ENCODE measurements around the gene OSBPL3. TPM values are rescaled to one million over a fixed set of nuclear protein-coding genes. Genes with fewer than 3 reads are reported as not detected.
A peak's percentile ranks its signal among the peaks of the same experiment; 100 is the strongest.

The OSBPL3 gene
- total and polyA plus RNA-seq, 4 experiments from 2014 or later: 6.9 to 72.7 (median 40.5) TPM

DNA sequence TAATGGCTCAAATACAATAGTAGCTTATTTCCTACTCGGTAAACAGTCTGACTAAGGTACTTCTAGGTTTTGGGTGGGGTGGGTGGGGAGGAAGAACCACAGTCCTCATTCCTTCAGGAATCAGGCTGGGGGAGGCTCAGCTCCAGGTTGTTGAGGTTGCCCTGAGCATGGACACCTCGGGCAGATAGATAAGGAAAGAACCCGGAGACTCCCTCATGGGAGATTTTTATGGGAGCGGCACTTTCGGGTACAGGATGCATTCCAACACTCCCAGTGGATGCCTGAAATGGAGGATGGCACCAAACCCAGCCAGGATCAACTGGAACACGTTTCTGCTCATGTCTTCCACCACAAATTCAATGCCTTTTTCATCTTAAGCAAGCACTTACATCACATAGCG is 217.2 kb downstream of the OSBPL3 start:
- POLR2A ChIA-PET (ENCODE audit: partially characterized antibody): no interaction called here
- no peaks in the 10 kb centered on the region for H3K36me3 ChIP-seq (ENCODE audit: insufficient read depth, low read length)
- H3K4me1 ChIP-seq (ENCODE audit: insufficient read depth, low read length): peaks cover under 1% of the 10 kb centered on the region
- Mint-ChIP-seq H3K9me3 (peaks cover 0 to 3% (median 0%) of the 10 kb centered on the region in 8 donors), H3K4me1 (peaks cover 0 to 6% (median under 1%) of the 10 kb centered on the region in 4 donors), H3K27me3 (peaks cover 40 to 51% of the 10 kb centered on the region in 2 donors), H3K27ac (no peak overlapping the region), H3K4me3 (no peak overlapping the region), H3K36me3 (peaks cover 0 to 3% of the 10 kb centered on the region in 2 donors)
- CTCF ChIA-PET (ENCODE audit: partially characterized antibody): interaction anchor here (1.1 kb wide), 1 partner anchor 9 kb away, joined by 4 read pairs; no protein-coding TSS in a partner anchor
- no peak overlapping the region for H3K4me3 ChIP-seq (ENCODE audit: low read length in 2 of 2)
- DNase-seq: no peak
- H3K27ac ChIP-seq (ENCODE audit: low read depth, low read length): no peak overlapping the region
- no peaks in the 10 kb centered on the region for H3K9me3 ChIP-seq (ENCODE audit: control insufficient read depth in 1 of 2, low read length in 2 of 2)
- intact Hi-C loops (cut with micrococcal nuclease): no loop called here
- H3K27me3 ChIP-seq (ENCODE audit: insufficient read depth, low read length): peaks cover 6% of the 10 kb centered on the region

DNA sequence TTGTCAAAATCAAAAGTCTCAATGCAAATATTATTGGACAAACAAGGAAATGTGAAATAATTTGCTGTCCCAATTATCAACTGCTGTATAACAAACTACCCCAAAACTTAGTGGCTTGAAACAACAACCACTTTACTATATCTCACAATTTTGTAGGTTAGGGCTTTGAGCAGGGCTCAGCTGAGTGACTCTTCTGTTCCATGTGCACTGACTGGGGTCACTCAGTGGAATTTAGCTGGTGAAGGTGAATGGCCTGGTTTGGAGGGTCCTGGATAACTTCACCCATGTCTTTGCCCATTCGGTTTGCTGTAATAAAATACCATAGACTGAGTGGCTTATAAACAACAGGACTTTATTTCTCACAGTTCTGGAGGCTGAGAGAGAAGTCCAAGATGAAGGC is 219.0 kb downstream of the OSBPL3 start:
- DNase-seq: no peak
- Histone ChIP-seq H3K9me3 (ENCODE audit: control insufficient read depth in 1 of 2, low read length in 2 of 2) (no peaks in the 10 kb centered on the region), H3K4me3 (ENCODE audit: low read length in 2 of 2) (no peak overlapping the region), H3K4me1 (ENCODE audit: insufficient read depth, low read length) (peaks cover 13% of the 10 kb centered on the region), H3K27ac (ENCODE audit: low read depth, low read length) (no peak overlapping the region), H3K36me3 (ENCODE audit: insufficient read depth, low read length) (no peaks in the 10 kb centered on the region), H3K27me3 (ENCODE audit: insufficient read depth, low read length) (peaks cover 13% of the 10 kb centered on the region)
- intact Hi-C loops (cut with micrococcal nuclease): no loop called here
- CTCF ChIA-PET (ENCODE audit: partially characterized antibody): no interaction called here
- Mint-ChIP-seq H3K4me1 (peaks cover 2 to 15% (median 6%) of the 10 kb centered on the region in 4 donors), H3K27me3 (peaks cover 42 to 56% of the 10 kb centered on the region in 2 donors), H3K9me3 (peaks cover 0 to 3% (median 0%) of the 10 kb centered on the region in 8 donors), H3K4me3 (no peak overlapping the region), H3K36me3 (peaks cover 0 to 3% of the 10 kb centered on the region in 2 donors), H3K27ac (no peak overlapping the region)
- POLR2A ChIA-PET (ENCODE audit: partially characterized antibody): no interaction called here

DNA sequence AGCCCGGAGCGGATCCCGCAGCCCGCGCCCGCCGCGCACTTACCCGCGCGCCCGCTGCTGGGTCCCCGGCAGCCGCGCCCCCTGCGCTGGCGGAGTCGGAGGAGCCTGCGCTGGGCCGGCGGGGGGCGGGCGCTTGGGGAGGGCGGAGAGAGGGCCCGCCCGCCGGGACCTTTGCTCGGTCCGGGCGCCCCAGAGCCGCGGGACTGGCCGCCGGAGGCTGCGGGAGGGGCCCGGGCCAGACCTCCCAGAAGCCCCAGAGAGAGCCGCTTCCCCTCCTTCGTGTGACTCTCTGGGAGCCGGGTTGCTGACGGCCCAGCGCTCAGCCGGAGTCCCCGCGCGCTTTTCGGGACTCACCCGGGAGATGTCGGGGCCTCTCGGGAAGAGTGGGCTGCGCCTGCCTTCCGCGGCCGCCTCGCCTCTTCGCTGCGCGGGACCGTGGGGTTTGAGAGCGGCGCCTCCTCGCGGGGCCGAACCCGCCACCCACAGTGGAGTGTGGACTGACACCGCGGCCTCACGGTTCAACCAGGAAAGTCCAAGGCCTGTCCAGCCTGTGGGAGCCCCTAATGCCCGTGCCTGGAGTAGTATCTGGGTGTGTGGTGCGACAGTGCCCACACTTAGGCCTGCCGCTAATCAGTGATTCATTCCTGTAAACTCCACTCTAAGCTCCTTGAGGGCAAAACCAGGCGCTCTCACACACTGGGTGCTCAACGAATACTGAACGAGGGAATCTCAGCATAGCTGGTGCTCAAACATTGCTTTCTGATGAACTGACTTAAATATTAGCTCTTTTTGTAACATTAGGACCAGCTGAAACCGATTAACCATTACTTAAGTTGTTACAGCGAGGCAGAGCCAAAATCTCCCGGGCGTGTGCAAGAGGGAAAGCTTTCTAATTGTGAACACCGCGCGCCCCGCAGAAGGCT is 222.4 kb downstream of the OSBPL3 start, which contains the start of gene GSDME:
GSDME (minus strand) TSS at position 112 of the 923 bp plus-strand sequence. CDS start 7,690 bp downstream, outside the sequence.
- peak in 3 of 5 donors; percentile 6 to 23 (median 9) for DNase-seq
- H3K27me3 Mint-ChIP-seq: peaks cover 30 to 43% of the 10 kb centered on the region in 2 donors
- peaks cover 13% of the 10 kb centered on the region for H3K27me3 ChIP-seq (ENCODE audit: insufficient read depth, low read length)
- H3K9me3 Mint-ChIP-seq: peaks cover 0 to 3% (median 0%) of the 10 kb centered on the region in 8 donors
- no peak within 1 kb of the TSS for H3K27ac ChIP-seq (ENCODE audit: low read depth, low read length)
- intact Hi-C loops (cut with micrococcal nuclease): no loop called here
- H3K9me3 ChIP-seq (ENCODE audit: control insufficient read depth in 1 of 2, low read length in 2 of 2): no peaks in the 10 kb centered on the region
- ChIA-PET CTCF (ENCODE audit: partially characterized antibody) (interaction anchor here (1.4 kb wide), 1 partner anchor 336 kb away, joined by 3 read pairs; no protein-coding TSS in a partner anchor), POLR2A (ENCODE audit: partially characterized antibody) (no interaction called here)
- peaks cover 0 to 3% of the 10 kb centered on the region in 2 donors for H3K36me3 Mint-ChIP-seq
- peak within 1 kb of the TSS; percentile 77 to 95 (median 82) for H3K4me3 Mint-ChIP-seq
- peaks cover 8 to 26% (median 18%) of the 10 kb centered on the region in 4 donors for H3K4me1 Mint-ChIP-seq
- peak within 1 kb of the TSS in 1 of 7 donors; percentile 51 for H3K27ac Mint-ChIP-seq
- peak within 1 kb of the TSS in 1 of 2 donors; percentile 46 for H3K4me3 ChIP-seq (ENCODE audit: low read length in 2 of 2)
- H3K36me3 ChIP-seq (ENCODE audit: insufficient read depth, low read length): no peaks in the 10 kb centered on the region
- H3K4me1 ChIP-seq (ENCODE audit: insufficient read depth, low read length): peaks cover 20% of the 10 kb centered on the region

DNA sequence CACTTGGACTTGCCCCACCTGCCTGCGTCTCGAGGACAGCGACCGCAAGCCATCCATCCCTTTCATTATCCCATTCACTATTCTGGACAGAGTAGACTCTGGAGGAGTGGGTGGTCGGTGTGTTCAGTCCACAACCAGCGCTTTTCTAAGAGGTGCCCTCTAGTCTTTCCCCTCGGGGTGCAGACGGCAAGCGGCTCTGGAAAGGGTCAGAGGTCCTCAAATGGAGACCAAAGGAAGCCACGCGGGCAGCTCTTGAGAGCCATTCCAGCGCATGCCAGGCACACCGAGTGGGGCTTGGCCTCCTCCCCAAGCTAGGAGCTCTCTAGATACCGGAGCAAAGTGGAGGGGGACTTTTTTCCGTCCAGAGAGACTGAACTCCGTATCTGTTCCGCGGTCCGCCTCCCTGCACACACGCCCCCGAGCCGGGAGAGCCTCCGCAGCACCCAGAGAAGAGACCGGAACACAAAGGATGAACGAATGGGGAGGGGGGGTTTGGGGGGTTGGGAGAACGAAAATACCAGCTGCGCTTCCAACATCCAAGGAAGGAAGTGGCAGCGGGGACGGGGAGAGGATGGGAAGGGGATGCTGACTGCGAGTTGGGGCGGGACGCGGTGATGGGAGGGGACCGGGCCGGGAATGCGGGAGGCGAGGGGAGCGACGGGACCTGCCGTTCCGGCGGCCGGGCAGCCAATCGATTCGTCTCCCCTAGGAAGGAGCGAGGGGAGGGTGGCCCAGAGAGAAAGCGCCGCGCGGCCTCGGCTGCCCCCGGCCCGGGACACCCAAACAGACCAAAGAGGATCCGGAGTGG is 223.2 kb downstream of the OSBPL3 start:
- Histone ChIP-seq H3K4me1 (ENCODE audit: insufficient read depth, low read length) (peaks cover 20% of the 10 kb centered on the region), H3K9me3 (ENCODE audit: control insufficient read depth in 1 of 2, low read length in 2 of 2) (no peaks in the 10 kb centered on the region), H3K27me3 (ENCODE audit: insufficient read depth, low read length) (peaks cover 13% of the 10 kb centered on the region), H3K27ac (ENCODE audit: low read depth, low read length) (no peak overlapping the region), H3K36me3 (ENCODE audit: insufficient read depth, low read length) (no peaks in the 10 kb centered on the region), H3K4me3 (ENCODE audit: low read length in 2 of 2) (peak overlapping the region in 1 of 2 donors; percentile 46)
- peaks cover 0 to 3% of the 10 kb centered on the region in 2 donors for H3K36me3 Mint-ChIP-seq
- peak overlapping the region in 1 of 7 donors; percentile 51 for H3K27ac Mint-ChIP-seq
- H3K4me3 Mint-ChIP-seq: peak overlapping the region; percentile 77 to 95 (median 82)
- ChIA-PET POLR2A (ENCODE audit: partially characterized antibody) (no interaction called here), CTCF (ENCODE audit: partially characterized antibody) (interaction anchor here (0.6 to 1.1 kb wide), 2 partner anchors 335 to 1579 kb away, joined by 3 read pairs; no protein-coding TSS in a partner anchor)
- H3K4me1 Mint-ChIP-seq: peaks cover 8 to 26% (median 18%) of the 10 kb centered on the region in 4 donors
- peaks cover 0 to 3% (median 0%) of the 10 kb centered on the region in 8 donors for H3K9me3 Mint-ChIP-seq
- H3K27me3 Mint-ChIP-seq: peaks cover 30 to 42% of the 10 kb centered on the region in 2 donors
- intact Hi-C loops (cut with micrococcal nuclease): no loop called here
- DNase-seq: peak in 4 of 5 donors; percentile 3 to 38 (median 16)

DNA sequence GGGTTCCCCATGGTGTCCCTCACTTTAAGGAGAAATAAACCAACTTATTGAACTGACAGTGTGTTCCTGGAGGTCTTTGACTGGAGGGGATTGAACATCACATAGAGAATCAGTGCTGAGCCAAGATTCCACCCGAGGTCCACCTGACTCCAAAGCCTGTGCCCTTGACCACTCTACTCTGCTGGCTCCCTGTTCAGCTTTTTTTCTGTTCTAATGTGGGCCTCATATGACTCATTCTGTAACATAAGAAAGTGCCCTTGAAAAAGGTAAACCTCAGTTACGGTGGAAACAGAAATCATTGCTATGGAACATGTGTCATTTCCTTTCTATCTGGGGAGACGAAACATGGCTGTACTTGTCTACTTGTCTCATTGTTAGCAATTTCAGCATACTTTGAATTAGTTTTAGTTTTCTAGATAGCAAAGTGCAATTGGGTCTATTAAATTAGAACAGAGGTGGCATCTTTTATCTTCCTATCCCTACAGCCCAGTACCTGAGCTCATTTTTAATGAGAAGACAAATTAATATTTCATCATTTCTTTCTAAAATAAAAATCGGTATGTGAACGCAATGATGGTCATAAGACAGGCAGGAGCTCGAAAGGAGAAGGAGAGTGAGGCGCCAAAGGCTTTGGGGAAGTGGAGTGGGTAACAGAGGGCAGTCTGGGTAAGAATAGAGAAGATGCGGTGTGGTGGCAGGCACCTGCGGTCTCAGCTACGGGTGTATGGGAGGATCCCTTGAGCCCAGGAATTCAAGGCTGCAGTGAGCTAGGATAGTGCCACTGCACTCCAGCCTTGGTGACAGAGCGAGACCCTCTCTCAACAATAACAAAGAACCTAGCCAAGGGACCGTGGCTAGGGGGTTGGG is 224.2 kb downstream of the OSBPL3 start:
- intact Hi-C loops (cut with micrococcal nuclease): no loop called here
- Mint-ChIP-seq H3K9me3 (no peaks in the 10 kb centered on the region), H3K36me3 (peaks cover 0 to 3% of the 10 kb centered on the region in 2 donors), H3K27me3 (peaks cover 26 to 33% of the 10 kb centered on the region in 2 donors), H3K27ac (peak overlapping the region in 2 of 7 donors; percentile 1 to 6), H3K4me1 (peaks cover 8 to 26% (median 18%) of the 10 kb centered on the region in 4 donors), H3K4me3 (peak overlapping the region; percentile 66 to 95 (median 82))
- ChIA-PET POLR2A (ENCODE audit: partially characterized antibody) (no interaction called here), CTCF (ENCODE audit: partially characterized antibody) (interaction anchor here (0.6 to 1.1 kb wide), 2 partner anchors 336 to 1580 kb away, joined by 3 read pairs; no protein-coding TSS in a partner anchor)
- DNase-seq: peak in 3 of 5 donors; percentile 5 to 38 (median 13)
- Histone ChIP-seq H3K36me3 (ENCODE audit: insufficient read depth, low read length) (no peaks in the 10 kb centered on the region), H3K27ac (ENCODE audit: low read depth, low read length) (no peak overlapping the region), H3K4me3 (ENCODE audit: low read length in 2 of 2) (no peak overlapping the region), H3K27me3 (ENCODE audit: insufficient read depth, low read length) (peaks cover 13% of the 10 kb centered on the region), H3K9me3 (ENCODE audit: control insufficient read depth in 1 of 2, low read length in 2 of 2) (no peaks in the 10 kb centered on the region), H3K4me1 (ENCODE audit: insufficient read depth, low read length) (peaks cover 20% of the 10 kb centered on the region)

DNA sequence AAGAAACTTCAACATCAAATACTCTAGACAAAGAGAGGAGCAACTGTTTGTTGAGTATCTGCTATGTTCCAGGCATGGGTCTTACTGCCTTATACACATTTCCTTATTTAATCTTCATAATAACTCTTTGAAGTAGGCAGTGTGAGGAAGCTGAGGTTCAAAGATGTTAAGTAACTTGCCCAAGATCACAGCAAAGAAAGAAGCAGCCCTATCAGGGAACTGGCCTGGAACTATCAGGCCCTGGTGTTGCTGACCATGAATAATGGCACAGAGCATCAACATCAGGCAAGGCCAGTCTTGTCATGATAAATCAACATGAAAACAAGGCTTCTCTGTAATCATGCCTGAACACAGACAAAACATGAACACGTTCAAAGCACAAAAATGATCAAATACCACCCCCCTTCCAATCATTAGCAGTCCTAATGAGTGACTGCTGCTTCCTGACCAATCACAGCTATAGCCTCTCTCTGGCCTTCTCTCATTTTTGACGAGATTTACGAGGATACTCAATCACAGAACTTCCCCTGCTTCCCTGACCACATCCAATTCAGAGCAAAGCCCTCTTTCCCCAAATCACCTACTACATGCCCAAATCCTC is 225.0 kb downstream of the OSBPL3 start:
- peak overlapping the region in 2 of 7 donors; percentile 1 to 6 for H3K27ac Mint-ChIP-seq
- POLR2A ChIA-PET (ENCODE audit: partially characterized antibody): no interaction called here
- DNase-seq: no peak
- peaks cover 8 to 26% (median 18%) of the 10 kb centered on the region in 4 donors for H3K4me1 Mint-ChIP-seq
- Histone ChIP-seq H3K27me3 (ENCODE audit: insufficient read depth, low read length) (peaks cover 13% of the 10 kb centered on the region), H3K27ac (ENCODE audit: low read depth, low read length) (no peak overlapping the region), H3K9me3 (ENCODE audit: control insufficient read depth in 1 of 2, low read length in 2 of 2) (no peaks in the 10 kb centered on the region), H3K4me1 (ENCODE audit: insufficient read depth, low read length) (peaks cover 20% of the 10 kb centered on the region), H3K4me3 (ENCODE audit: low read length in 2 of 2) (no peak overlapping the region), H3K36me3 (ENCODE audit: insufficient read depth, low read length) (no peaks in the 10 kb centered on the region)
- peaks cover 0 to 3% of the 10 kb centered on the region in 2 donors for H3K36me3 Mint-ChIP-seq
- peaks cover 23 to 29% of the 10 kb centered on the region in 2 donors for H3K27me3 Mint-ChIP-seq
- intact Hi-C loops (cut with micrococcal nuclease): no loop called here
- H3K9me3 Mint-ChIP-seq: no peaks in the 10 kb centered on the region
- H3K4me3 Mint-ChIP-seq: peak overlapping the region in 1 of 8 donors; percentile 95
- CTCF ChIA-PET (ENCODE audit: partially characterized antibody): no interaction called here
